HG03108 (cell line): ENCODE data around the gene LRRC8D.
A peak's percentile ranks its signal among the peaks of the same experiment; 100 is the strongest.

Experiments used
- ATAC-seq: cut with Tn5 transposase; IDR thresholded peaks from one replicate; pipeline ENCODE4 v1.9.1; 2021; ENCODE audit warnings: moderate library complexity; ENCODE audit not compliant: unreplicated experiment

LRRC8D gene

GRCh38 chr1:89806616-89807015 lies 14.2 kb upstream of the LRRC8D start:
- ATAC-seq, result no peak

- ATAC-seq, result no peak
Measured at GRCh38 chr1:89807503-89807902, 13.3 kb upstream of the LRRC8D start.

GRCh38 chr1:89807983-89808382 lies 12.8 kb upstream of the LRRC8D start:
- no peak for ATAC-seq

- ATAC-seq, result no peak
Measured at GRCh38 chr1:89808441-89809117, 12.3 kb upstream of the LRRC8D start.

DNA sequence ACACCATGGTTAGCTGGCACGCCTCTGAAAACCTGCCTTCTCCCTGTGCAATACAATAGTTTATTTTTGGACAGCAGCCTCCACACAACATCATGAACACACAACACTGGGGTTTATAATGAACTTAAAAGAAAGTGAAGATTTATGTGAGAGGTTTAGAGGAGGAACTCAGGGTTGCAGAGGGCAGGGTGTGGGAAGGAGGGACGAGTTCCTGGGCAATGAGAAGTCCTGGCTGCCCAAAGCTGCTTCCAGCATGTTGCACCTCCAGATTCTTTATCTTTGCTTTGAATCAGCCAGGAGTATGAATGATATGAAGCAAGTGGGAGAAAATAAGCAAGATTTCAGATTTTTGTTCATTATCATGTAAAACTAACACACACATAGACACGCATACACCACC lies 11.3 kb upstream of the LRRC8D start:
- no peak for ATAC-seq

DNA sequence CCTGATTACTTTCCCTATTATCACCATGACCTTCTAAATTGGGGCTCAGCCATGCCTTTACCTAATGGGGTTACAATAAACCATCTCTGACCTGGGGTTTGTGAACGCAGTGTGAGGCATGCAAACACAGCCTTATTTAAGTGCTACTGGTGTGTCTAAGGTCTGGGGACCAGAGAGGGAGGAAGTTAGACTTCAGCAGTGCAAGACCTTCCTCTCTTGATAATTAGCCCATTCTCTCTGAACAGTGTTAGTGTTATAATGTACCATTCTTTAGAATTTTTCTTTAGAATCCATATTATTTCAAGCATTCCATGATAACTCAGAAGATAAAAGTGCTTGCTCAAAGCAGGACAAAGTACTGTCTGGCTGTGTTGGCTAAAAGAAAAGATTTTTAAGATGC lies 10.5 kb upstream of the LRRC8D start:
- no peak for ATAC-seq

GRCh38 chr1:89810880-89811279 lies 10.0 kb upstream of the LRRC8D start:
- ATAC-seq, result no peak

DNA sequence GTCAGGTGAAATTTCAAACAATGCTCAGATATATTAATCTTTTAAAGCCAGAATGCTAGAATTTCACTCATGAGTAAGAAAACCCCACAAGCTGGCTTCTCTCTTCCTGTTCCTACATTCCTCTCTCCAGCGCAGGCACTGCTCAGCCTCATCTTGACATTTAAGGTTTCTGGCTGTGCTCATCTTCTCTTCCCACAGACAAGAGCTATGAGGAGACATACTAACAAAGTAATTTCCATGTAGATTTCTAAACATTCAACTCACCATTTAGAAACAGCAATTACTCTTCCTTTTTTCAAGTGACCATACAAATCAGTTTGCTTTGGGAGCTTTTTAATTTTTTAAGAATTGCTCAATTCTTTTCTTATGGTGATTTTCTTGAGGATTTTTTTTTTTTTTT lies 7.8 kb upstream of the LRRC8D start:
- ATAC-seq, result no peak

DNA sequence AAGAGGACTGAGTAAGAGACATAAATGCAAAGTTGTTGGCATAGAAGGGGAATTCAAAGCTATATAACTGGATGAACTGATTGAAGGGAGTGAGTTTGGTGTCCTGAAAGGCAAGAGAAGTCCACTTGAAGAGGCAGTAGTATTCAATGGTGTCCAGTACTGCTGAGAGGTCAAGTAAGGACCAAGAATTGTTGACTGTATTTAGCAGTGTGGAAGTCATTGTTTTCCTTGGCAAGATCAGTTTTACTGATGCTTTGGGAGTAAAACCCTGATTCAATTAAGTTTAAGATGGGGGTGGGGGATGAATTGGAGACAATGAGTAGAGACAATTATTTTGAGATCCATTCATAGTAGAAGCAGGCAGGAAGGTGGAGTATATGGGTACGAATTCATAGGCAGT lies 5.8 kb upstream of the LRRC8D start:
- ATAC-seq, result no peak

- ATAC-seq, result peak; percentile 58
Measured at GRCh38 chr1:89815611-89816010, 5.2 kb upstream of the LRRC8D start.

GRCh38 chr1:89816366-89816765 lies 4.5 kb upstream of the LRRC8D start:
- ATAC-seq, result no peak

GRCh38 chr1:89821322-89822108 lies 683 bp downstream of the LRRC8D start:
- peak; percentile 37 for ATAC-seq

- no peak for ATAC-seq
Measured at GRCh38 chr1:89822109-89822962, 1.5 kb downstream of the LRRC8D start.

DNA sequence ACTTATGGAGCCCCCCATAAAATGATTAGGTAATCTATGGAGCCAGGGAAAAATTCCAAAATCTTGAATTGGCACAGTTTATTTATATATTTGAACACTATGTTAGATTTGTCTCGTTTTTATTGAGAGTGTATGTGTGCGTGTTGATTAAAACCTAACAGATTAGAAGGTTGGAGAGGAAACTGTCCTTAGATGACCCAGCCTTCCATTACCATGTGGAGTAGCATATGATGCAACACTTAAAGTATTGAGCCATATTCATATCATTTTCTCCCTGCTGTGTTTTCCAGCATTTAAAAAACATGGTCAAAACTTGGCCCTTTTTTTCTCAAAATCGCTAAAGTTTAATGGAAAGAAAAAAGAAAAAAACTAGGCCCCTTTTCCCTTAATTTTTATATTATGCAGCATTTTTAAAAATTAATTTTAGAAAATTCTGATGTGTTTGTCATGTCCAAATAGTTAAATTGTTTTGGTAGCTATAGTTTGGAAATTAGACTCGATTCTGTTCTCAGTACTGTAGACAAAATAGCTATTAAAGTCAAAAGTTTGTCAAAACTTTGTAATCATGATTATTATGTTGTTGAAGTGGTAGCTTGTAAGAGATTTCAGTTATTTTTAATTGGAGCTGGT lies 2.3 kb downstream of the LRRC8D start:
- ATAC-seq, result no peak

GRCh38 chr1:89823679-89824292 lies 3.0 kb downstream of the LRRC8D start:
- no peak for ATAC-seq

DNA sequence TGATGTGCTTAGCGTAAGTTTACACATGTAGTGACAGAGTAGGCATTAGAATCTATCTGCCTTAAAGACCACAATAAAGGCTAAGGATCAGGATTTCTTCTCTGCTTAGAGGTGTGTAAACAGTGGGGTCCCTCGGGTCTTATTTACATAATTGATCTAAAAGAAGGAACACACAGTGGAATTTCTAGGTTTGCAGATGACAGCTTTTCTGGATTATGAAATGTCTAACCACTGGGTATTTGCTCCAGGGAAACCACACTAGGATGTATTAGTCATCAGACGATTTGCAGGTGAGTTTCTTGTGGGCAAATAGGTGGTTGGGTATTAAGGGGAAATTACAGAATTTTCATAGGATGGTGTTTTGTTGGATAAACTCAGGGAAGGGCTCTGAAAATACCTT lies 5.8 kb downstream of the LRRC8D start:
- no peak for ATAC-seq

- ATAC-seq, result no peak
Measured at GRCh38 chr1:89827330-89827729, 6.5 kb downstream of the LRRC8D start.

DNA sequence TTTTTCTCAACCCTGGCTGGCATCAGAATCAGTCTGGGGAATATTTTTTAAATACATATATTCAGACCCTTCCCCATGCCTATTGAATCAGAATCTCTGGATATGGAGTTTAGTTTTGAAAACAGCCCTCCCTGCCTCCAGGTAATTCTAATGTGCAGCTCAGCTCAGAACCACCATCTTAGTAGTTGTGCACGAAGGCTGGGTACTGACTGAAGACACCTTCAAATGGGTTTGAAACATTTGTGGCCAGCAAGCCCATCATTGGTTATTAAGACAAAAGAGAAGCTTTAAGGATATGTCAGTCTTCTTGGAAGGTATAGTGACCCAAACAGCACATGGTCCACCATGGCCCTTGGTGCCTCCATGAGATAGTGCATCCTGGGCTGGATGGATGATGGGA lies 7.1 kb downstream of the LRRC8D start:
- no peak for ATAC-seq

DNA sequence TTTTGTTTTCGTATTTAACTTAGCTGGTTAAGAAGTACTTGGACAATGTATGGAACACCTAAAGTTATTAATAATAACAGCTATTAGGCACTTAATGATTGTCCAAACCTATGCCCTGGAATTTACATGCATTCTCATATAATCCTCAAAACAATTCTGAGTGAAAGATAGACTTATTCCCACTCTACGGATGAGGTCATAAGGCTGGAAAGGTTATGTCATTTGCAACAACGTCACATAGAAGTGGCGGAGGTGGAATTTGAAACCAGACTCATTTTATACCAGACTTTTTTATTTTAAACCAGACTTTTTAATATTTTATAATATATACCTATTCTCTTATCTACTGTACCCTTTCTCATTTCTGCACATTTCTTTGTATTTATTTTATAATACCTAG lies 8.4 kb downstream of the LRRC8D start:
- no peak for ATAC-seq

GRCh38 chr1:89831462-89832120 lies 10.8 kb downstream of the LRRC8D start:
- no peak for ATAC-seq
